Measurements from ENCODE around the gene COX14. TPM values are rescaled to one million over a fixed set of nuclear protein-coding genes. Genes with fewer than 3 reads are reported as not detected.

Gene COX14
- total and polyA plus RNA-seq, 4 donors = 31.2 to 85.3 (median 70.4) TPM

DNA sequence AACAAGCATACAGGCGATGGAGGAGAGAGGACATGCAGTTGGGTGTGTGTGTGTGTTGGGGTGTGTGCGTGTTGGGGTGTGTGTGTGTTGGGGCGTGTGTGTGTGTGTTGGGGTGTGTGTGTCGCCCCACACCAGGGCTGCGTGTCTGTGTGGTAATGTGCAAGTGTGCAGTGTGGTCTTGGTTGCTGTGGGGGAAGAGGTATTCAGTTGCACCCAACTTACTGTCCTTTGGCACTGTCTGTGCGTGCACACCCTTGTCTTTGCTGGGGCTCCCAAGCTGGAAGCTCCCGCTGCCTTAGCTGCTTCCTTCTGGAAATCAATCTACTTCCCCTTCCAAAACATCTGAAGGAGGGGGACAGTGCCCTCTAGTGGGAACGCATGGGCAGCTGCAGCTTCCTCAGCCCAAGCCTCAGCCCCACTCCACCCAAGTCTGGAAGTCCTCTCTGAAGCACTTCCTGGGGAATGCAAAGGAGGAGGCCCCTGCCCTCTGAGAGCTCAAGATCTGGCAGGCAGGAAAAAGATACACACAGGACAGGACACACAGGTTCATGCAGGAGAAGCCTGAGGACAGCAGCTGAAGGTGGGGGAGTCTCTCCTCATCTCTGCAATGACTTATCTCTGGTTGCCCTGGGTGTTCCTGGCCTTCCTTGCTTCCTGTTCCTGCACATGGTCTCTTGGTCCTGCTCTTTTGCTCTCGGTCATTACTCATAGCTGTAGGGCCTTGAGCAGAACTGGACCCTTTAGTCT is 41.5 kb upstream of the COX14 start:
- WGBS, 2 donors = 43 to 46% methylated on average over 9 of the region's 9 CpGs
- H3K9me3 ChIP-seq (ENCODE audit: control insufficient read depth in 4 of 4, insufficient read depth in 3 of 4, low read length in 3 of 4) = no peaks in the 10 kb centered on the region
- peaks cover 0 to 8% (median 4%) of the 10 kb centered on the region in 5 donors for H3K4me1 ChIP-seq (ENCODE audit: control insufficient read depth in 5 of 5, insufficient read depth in 5 of 5, low read length in 5 of 5)
- H3K4me3 ChIP-seq = no peak overlapping the region
- peak; percentile 88 to 93 (median 88) for DNase-seq
- H3K9ac ChIP-seq (ENCODE audit: insufficient read depth in 1 of 2, low read length in 2 of 2) = no peak overlapping the region
- TF ChIP-seq, protein P1, sequence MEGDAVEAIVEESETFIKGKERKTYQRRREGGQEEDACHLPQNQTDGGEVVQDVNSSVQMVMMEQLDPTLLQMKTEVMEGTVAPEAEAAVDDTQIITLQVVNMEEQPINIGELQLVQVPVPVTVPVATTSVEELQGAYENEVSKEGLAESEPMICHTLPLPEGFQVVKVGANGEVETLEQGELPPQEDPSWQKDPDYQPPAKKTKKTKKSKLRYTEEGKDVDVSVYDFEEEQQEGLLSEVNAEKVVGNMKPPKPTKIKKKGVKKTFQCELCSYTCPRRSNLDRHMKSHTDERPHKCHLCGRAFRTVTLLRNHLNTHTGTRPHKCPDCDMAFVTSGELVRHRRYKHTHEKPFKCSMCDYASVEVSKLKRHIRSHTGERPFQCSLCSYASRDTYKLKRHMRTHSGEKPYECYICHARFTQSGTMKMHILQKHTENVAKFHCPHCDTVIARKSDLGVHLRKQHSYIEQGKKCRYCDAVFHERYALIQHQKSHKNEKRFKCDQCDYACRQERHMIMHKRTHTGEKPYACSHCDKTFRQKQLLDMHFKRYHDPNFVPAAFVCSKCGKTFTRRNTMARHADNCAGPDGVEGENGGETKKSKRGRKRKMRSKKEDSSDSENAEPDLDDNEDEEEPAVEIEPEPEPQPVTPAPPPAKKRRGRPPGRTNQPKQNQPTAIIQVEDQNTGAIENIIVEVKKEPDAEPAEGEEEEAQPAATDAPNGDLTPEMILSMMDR (IDR thresholded peaks at IDR 0.05; ENCODE audit: control extremely low read depth, extremely low read depth) = peak; percentile 90
- ATAC-seq (ENCODE audit: insufficient read depth, low FRiP score) = peak; percentile 82
- peak overlapping the region in 1 of 2 donors; percentile 37 for H3K27ac ChIP-seq (ENCODE audit: low read depth in 1 of 2, low read length in 1 of 2)
- no peaks in the 10 kb centered on the region for H3K36me3 ChIP-seq (ENCODE audit: control insufficient read depth in 4 of 4, insufficient read depth in 4 of 4, low read length in 4 of 4)
- H3K27me3 ChIP-seq (ENCODE audit: control insufficient read depth in 3 of 3, insufficient read depth in 3 of 3, low read length in 2 of 3) = no peaks in the 10 kb centered on the region

DNA sequence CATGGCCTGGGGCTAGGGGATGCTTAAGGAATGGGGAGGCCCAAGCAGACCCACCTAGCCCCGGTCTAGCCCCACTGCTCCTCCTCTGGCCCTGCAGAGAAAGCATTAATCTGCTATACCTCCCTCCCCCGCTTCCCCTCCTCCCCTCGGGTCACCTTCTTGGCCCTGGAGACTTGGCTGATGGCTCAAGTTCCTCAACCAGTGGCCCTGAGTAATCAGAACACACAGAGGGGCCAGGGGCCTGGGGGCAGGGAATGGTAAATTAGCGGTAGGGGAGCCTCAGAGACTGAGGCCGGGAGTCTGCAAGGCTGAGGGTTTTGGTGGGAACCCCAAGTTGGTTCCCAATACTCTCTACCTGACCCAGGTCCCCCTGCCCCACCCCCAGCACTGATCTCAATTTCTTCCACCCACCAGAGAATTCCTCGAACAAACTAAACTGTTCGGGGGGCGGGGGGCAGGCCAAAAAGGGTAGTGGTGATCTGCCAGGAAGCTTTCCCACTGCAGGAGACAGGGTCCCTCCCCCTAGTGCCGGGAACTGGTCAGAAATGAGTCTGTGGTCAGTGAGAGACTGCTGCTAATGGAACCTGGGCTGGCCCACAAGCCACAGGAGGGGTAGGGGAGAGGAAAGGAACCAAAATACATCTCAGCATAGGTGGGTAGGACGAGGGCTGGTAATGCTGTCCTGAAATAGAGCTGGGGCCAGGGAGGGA is 39.7 kb upstream of the COX14 start:
- no peaks in the 10 kb centered on the region for H3K27me3 ChIP-seq (ENCODE audit: control insufficient read depth in 3 of 3, insufficient read depth in 3 of 3, low read length in 2 of 3)
- H3K4me3 ChIP-seq = no peak overlapping the region
- ATAC-seq (ENCODE audit: insufficient read depth, low FRiP score) (no peak), DNase-seq (no peak)
- no peak overlapping the region for H3K9ac ChIP-seq (ENCODE audit: insufficient read depth in 1 of 2, low read length in 2 of 2)
- peaks cover 0 to 9% (median 4%) of the 10 kb centered on the region in 5 donors for H3K4me1 ChIP-seq (ENCODE audit: control insufficient read depth in 5 of 5, insufficient read depth in 5 of 5, low read length in 5 of 5)
- whole genome bisulfite sequencing, 2 donors = 71 to 72% methylated on average over 10 of the region's 10 CpGs
- no peaks in the 10 kb centered on the region for H3K36me3 ChIP-seq (ENCODE audit: control insufficient read depth in 4 of 4, insufficient read depth in 4 of 4, low read length in 4 of 4)
- H3K27ac ChIP-seq (ENCODE audit: low read depth in 1 of 2, low read length in 1 of 2) = no peak overlapping the region
- no peaks in the 10 kb centered on the region for H3K9me3 ChIP-seq (ENCODE audit: control insufficient read depth in 4 of 4, insufficient read depth in 3 of 4, low read length in 3 of 4)
- TF ChIP-seq, protein P1 (IDR thresholded peaks at IDR 0.05; ENCODE audit: control extremely low read depth, extremely low read depth) = no peak

DNA sequence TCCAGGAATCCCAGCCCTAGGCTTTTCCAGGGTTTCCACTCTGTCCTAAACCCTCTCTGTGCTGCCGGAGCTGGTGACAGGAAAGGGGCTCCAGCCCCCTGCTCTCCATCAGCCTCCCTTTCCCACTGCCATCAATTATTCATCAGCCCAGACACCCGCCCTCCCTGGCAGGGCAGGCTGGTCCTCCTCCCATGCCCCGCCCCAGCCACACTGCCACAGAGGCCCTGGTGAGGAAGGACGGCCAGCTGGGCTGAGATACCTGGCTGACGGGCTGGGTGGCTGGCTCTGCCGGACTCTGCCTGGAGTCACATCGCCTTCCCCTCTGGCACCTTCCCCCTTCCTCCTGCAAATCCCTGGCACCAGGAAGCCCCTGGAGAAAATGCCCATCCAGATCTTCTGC is 38.8 kb upstream of the COX14 start:
- H3K9me3 ChIP-seq (ENCODE audit: control insufficient read depth in 4 of 4, insufficient read depth in 3 of 4, low read length in 3 of 4) = no peaks in the 10 kb centered on the region
- no peaks in the 10 kb centered on the region for H3K27me3 ChIP-seq (ENCODE audit: control insufficient read depth in 3 of 3, insufficient read depth in 3 of 3, low read length in 2 of 3)
- no peak for DNase-seq

More for the DNA sequence above, 38.8 kb upstream of the COX14 start:
- 83 to 88% methylated on average over 6 to 7 of the region's 7 CpGs for WGBS, 2 donors
- Histone ChIP-seq H3K27ac (ENCODE audit: low read depth in 1 of 2, low read length in 1 of 2) (no peak overlapping the region), H3K4me3 (no peak overlapping the region), H3K4me1 (ENCODE audit: control insufficient read depth in 5 of 5, insufficient read depth in 5 of 5, low read length in 5 of 5) (peaks cover 0 to 9% (median 4%) of the 10 kb centered on the region in 5 donors), H3K9ac (ENCODE audit: insufficient read depth in 1 of 2, low read length in 2 of 2) (no peak overlapping the region), H3K36me3 (ENCODE audit: control insufficient read depth in 4 of 4, insufficient read depth in 4 of 4, low read length in 4 of 4) (no peaks in the 10 kb centered on the region)
- ATAC-seq (ENCODE audit: insufficient read depth, low FRiP score) = no peak
- TF ChIP-seq, protein P1 (IDR thresholded peaks at IDR 0.05; ENCODE audit: control extremely low read depth, extremely low read depth) = no peak
